Ishikawa (cell line): Measurements from ENCODE around the gene ACYP1.

Source experiments
- MAX ChIP-seq: IDR thresholded peaks from 2 replicates; pipeline ENCODE4 v1.6.1; 2012
- TAF1 ChIP-seq: IDR thresholded peaks from 2 replicates; pipeline ENCODE4 v1.6.1; 2012; ENCODE audit warnings: low read depth, mild to moderate bottlenecking

DNA sequence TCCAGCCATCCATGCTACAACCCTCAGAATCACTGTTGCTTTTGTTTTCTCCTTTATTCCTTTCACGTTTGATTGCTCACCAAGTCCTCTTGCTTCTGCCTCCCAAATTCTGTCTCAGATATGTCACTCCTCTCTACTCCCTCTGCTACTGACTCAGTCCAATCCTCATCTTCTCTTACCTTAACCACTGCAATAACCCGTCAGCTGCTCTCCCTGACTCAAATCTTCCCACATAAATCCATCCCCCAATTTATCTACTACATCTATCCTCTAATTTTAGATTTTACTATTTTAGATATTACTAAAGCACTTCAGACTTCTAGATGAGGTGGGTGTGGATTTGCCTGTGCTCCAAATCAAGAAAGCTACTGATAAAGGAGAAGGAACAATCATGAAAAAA lies 37.9 kb downstream of the ACYP1 start:
- TF ChIP-seq TAF1 (no peak), MAX (no peak)
